ENCODE results near the gene ASXL2. TPM values are rescaled to one million over a fixed set of nuclear protein-coding genes. Genes with fewer than 3 reads are reported as not detected.
A peak's percentile ranks its signal among the peaks of the same experiment; 100 is the strongest.
"Not testable (repeated sequence)": the region's sequence is repeated elsewhere in the genome, so short reads cannot be mapped to it uniquely, and the experiment has no call there.

Gene ASXL2
- total RNA-seq, 1 donor from 2014 or later = 15.4 TPM

- DNase-seq (ENCODE audit: low read depth) = peak; percentile 19
Measured at GRCh38 chr2:25894135-25894830, 16.0 kb upstream of the ASXL2 start.

- no peak for DNase-seq (ENCODE audit: low read depth)
Measured at GRCh38 chr2:25891672-25892071, 13.4 kb upstream of the ASXL2 start.

GRCh38 chr2:25887624-25888242 is 9.4 kb upstream of the ASXL2 start:
- no peak for DNase-seq (ENCODE audit: low read depth)

- peak; percentile 46 for DNase-seq (ENCODE audit: low read depth)
Measured at GRCh38 chr2:25885933-25886332, 7.6 kb upstream of the ASXL2 start.

- DNase-seq (ENCODE audit: low read depth) = no peak
Measured at GRCh38 chr2:25881764-25882163, 3.5 kb upstream of the ASXL2 start.

GRCh38 chr2:25879133-25879730 is 945 bp upstream of the ASXL2 start:
- DNase-seq (ENCODE audit: low read depth) = no peak

- peak; percentile 60 for DNase-seq (ENCODE audit: low read depth)
Measured at GRCh38 chr2:25877431-25878360, 591 bp downstream of the ASXL2 start.

- no peak for DNase-seq (ENCODE audit: low read depth)
Measured at GRCh38 chr2:25872134-25872533, 6.2 kb downstream of the ASXL2 start.

- no peak for DNase-seq (ENCODE audit: low read depth)
Measured at GRCh38 chr2:25867396-25868003, 10.8 kb downstream of the ASXL2 start.

GRCh38 chr2:25856377-25856776 is 21.9 kb downstream of the ASXL2 start:
- no peak for DNase-seq (ENCODE audit: low read depth)

GRCh38 chr2:25855065-25855464 is 23.2 kb downstream of the ASXL2 start:
- no peak for DNase-seq (ENCODE audit: low read depth)

- no peak for DNase-seq (ENCODE audit: low read depth)
Measured at GRCh38 chr2:25854613-25855012, 23.7 kb downstream of the ASXL2 start.

GRCh38 chr2:25853038-25853638 is 25.1 kb downstream of the ASXL2 start:
- DNase-seq (ENCODE audit: low read depth) = no peak

GRCh38 chr2:25851740-25852503 is 26.4 kb downstream of the ASXL2 start:
- peak; percentile 62 for DNase-seq (ENCODE audit: low read depth)

- DNase-seq (ENCODE audit: low read depth) = not testable (repeated sequence)
Measured at GRCh38 chr2:25850400-25850799, 27.9 kb downstream of the ASXL2 start.

- not testable (repeated sequence) for DNase-seq (ENCODE audit: low read depth)
Measured at GRCh38 chr2:25849350-25849749, 28.9 kb downstream of the ASXL2 start.

GRCh38 chr2:25845843-25846505 is 32.3 kb downstream of the ASXL2 start:
- DNase-seq (ENCODE audit: low read depth) = peak; percentile 45

- DNase-seq (ENCODE audit: low read depth) = peak; percentile 46
Measured at GRCh38 chr2:25844089-25844488, 34.2 kb downstream of the ASXL2 start.

- no peak for DNase-seq (ENCODE audit: low read depth)
Measured at GRCh38 chr2:25842155-25842554, 36.1 kb downstream of the ASXL2 start.

Measured in myocyte (in vitro differentiated cells).